ENCODE data around the gene CAVIN2.

CAVIN2 gene

GRCh38 chr2:191859681-191860080, 12.8 kb upstream of the CAVIN2 start:
- TF ChIP-seq, protein P1, sequence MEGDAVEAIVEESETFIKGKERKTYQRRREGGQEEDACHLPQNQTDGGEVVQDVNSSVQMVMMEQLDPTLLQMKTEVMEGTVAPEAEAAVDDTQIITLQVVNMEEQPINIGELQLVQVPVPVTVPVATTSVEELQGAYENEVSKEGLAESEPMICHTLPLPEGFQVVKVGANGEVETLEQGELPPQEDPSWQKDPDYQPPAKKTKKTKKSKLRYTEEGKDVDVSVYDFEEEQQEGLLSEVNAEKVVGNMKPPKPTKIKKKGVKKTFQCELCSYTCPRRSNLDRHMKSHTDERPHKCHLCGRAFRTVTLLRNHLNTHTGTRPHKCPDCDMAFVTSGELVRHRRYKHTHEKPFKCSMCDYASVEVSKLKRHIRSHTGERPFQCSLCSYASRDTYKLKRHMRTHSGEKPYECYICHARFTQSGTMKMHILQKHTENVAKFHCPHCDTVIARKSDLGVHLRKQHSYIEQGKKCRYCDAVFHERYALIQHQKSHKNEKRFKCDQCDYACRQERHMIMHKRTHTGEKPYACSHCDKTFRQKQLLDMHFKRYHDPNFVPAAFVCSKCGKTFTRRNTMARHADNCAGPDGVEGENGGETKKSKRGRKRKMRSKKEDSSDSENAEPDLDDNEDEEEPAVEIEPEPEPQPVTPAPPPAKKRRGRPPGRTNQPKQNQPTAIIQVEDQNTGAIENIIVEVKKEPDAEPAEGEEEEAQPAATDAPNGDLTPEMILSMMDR (IDR thresholded peaks at IDR 0.05; ENCODE audit: borderline replicate concordance, control extremely low read depth, extremely low read depth, insufficient read depth, missing control alignments): no peak
- in situ Hi-C loops (cut with MboI; ENCODE audit: low sequenced_read_pairs, unreplicated experiment): no loop called here
- DNase-seq (ENCODE audit: low spot score): no peak

- in situ Hi-C loops (cut with MboI; ENCODE audit: low sequenced_read_pairs, unreplicated experiment): no loop called here
- TF ChIP-seq, protein P1 (IDR thresholded peaks at IDR 0.05; ENCODE audit: borderline replicate concordance, control extremely low read depth, extremely low read depth, insufficient read depth, missing control alignments): no peak
- DNase-seq (ENCODE audit: low spot score): no peak
Observed at GRCh38 chr2:191857886-191858285, 11.0 kb upstream of the CAVIN2 start.

DNA sequence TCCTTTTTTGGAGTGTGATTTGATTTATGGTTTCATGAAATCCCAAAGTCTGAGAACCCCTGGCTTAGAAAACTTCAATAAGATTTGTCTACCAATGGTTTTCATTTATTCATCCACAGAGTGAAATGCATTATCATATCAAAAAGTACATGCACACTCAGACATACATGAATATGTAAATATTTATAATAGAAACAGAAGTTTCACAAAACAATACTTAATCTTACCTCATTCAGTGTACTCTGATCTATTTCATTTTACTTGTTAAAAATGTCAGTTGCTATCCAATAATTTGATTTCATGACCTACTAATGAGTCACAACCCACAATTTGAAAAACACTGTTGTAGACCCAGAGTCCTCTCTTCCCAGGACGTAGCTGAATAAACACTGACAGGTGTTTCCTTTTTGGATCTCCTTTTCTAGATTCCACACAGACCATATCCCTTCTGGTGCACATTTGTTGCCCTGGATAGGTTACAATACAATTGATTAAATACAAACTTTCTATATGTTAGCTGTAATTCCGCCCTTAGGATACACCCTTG, 10.4 kb upstream of the CAVIN2 start:
- no peak for DNase-seq (ENCODE audit: low spot score)
- TF ChIP-seq, protein P1 (IDR thresholded peaks at IDR 0.05; ENCODE audit: borderline replicate concordance, control extremely low read depth, extremely low read depth, insufficient read depth, missing control alignments): no peak
- in situ Hi-C loops (cut with MboI; ENCODE audit: low sequenced_read_pairs, unreplicated experiment): no loop called here

DNA sequence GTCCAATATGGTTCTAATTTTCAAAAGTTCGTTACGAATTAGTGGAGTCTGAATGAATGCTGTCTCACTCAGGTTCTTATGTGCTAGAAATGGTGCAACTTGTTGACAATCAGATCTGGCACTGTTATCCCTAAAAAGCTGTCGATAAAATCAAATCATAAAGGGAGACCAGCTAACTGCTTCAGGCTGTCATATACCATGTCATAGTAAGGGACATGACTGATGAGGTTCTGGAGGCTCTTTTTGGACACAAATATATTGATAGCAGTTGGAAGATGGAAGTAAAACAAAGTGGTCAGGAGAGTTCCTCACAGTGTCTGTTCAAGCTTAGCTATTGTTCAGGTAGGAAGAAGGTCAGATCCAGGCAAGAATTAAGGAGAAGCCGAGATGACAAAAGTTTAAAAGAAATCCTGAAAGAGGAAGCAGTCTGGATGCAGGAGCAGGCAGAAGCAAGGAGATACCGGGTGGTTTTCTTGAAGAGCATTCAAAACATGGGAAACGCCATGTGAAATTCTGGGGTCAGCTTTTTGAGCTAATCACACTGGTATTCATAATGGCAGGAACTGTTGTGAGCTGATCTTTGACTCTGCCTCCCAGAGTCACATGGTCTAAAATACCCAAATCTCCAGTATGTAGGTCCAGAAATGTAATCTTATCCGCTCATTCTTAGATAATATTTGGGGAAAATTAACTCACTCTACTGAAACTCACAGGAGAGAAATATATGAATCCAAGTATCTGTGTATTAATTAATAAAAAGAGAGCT, 9.4 kb upstream of the CAVIN2 start:
- DNase-seq (ENCODE audit: low spot score): no peak
- in situ Hi-C loops (cut with MboI; ENCODE audit: low sequenced_read_pairs, unreplicated experiment): no loop called here
- TF ChIP-seq, protein P1 (IDR thresholded peaks at IDR 0.05; ENCODE audit: borderline replicate concordance, control extremely low read depth, extremely low read depth, insufficient read depth, missing control alignments): no peak

DNA sequence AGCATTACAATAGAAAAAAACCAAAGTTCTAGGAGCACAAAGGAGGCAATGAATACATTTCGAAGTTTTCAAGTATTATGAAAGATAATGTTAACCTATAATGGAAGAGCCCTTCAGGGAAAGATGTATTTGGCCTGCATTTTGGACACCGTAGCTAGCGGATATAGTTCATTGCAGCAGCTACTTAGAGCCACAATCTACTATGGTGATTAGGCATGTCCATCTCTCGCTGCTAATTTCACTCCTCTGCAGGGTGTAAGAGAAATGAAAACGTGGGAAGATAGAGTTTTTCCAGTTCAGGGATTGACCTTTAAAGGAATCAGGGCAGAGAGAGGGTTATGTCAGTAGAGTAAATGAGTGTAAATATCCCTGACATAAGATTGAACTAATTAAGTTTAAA, 8.5 kb upstream of the CAVIN2 start:
- in situ Hi-C loops (cut with MboI; ENCODE audit: low sequenced_read_pairs, unreplicated experiment): no loop called here
- TF ChIP-seq, protein P1 (IDR thresholded peaks at IDR 0.05; ENCODE audit: borderline replicate concordance, control extremely low read depth, extremely low read depth, insufficient read depth, missing control alignments): no peak
- DNase-seq (ENCODE audit: low spot score): no peak

DNA sequence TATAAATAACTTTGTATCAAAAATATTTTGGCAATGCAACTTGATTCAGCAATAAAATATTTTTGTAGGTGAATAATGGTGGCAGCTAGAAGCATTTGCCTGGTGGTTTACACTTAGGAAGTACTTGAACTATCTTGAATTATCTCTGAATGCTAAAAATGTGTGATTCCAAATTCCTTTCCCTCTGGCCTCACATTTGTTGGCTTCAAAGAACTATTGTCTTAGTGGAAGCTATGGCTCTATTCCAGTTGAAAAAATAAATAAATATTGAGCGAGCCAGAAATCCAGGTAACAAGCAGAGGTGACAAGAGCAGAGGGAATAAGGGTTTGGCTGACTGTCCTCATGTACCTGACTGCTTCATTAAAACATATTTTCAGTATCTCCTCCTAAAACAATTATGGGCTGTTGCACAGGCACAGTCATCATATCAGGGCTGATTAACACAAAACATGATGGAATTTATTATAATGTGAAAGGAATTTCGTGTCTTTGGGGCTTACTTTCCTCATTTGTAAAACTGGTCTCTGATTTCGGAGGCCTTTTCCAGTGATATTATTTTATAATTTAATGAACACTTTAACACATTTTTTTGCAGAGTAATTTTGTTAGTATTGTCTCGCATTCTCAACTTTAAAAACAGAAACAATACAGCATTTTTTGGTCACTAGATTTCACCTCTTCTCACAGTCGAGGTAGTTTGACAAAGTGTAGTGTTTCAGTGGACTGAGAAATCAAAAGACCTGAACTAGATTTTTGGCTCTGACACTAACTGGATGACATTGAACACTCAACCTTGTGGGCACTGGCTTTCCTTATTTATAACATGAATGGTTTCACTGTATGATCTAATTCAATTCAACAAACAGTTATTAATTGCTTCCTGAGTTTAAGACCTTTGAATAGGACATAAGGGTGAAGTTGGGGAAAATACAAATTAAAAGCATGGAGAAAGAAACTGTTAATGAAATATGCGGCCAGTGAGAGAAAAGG, 7.8 kb upstream of the CAVIN2 start:
- in situ Hi-C loops (cut with MboI; ENCODE audit: low sequenced_read_pairs, unreplicated experiment): no loop called here
- TF ChIP-seq, protein P1 (IDR thresholded peaks at IDR 0.05; ENCODE audit: borderline replicate concordance, control extremely low read depth, extremely low read depth, insufficient read depth, missing control alignments): no peak
- no peak for DNase-seq (ENCODE audit: low spot score)
